Measurements from ENCODE around the gene NUDT19.
"Not testable (repeated sequence)": the region's sequence is repeated elsewhere in the genome, so short reads cannot be mapped to it uniquely, and the experiment has no call there.

Gene NUDT19

GRCh38 chr19:32691291-32691951, at the start of gene NUDT19:
TSS of gene NUDT19 (plus strand) at chr19:32691821. CDS start at chr19:32691961, 140 bp downstream.
- peak; percentile 80 to 87 for DNase-seq

GRCh38 chr19:32642771-32643170, 48.9 kb upstream of the NUDT19 start:
- peak; percentile 53 to 65 for DNase-seq

GRCh38 chr19:32646556-32646955, 45.1 kb upstream of the NUDT19 start:
- no peak for DNase-seq

GRCh38 chr19:32647361-32647760, 44.3 kb upstream of the NUDT19 start:
- no peak for DNase-seq

- no peak for DNase-seq
Observed at GRCh38 chr19:32649751-32650150, 41.9 kb upstream of the NUDT19 start.

GRCh38 chr19:32650671-32651070, 41.0 kb upstream of the NUDT19 start:
- DNase-seq = no peak

GRCh38 chr19:32651729-32652140, 39.9 kb upstream of the NUDT19 start:
- no peak for DNase-seq

- DNase-seq = not testable (repeated sequence)
Observed at GRCh38 chr19:32652331-32652730, 39.3 kb upstream of the NUDT19 start.

- no peak for DNase-seq
Observed at GRCh38 chr19:32652894-32653598, 38.6 kb upstream of the NUDT19 start.

- DNase-seq = no peak
Observed at GRCh38 chr19:32653599-32653915, 38.1 kb upstream of the NUDT19 start.

GRCh38 chr19:32656379-32656778, 35.2 kb upstream of the NUDT19 start:
- DNase-seq = not testable (repeated sequence)

GRCh38 chr19:32658075-32658474, 33.5 kb upstream of the NUDT19 start:
- DNase-seq = no peak

GRCh38 chr19:32658527-32658926, 33.1 kb upstream of the NUDT19 start:
- DNase-seq = no peak

GRCh38 chr19:32661318-32661717, 30.3 kb upstream of the NUDT19 start:
- no peak for DNase-seq

GRCh38 chr19:32662186-32662585, 29.4 kb upstream of the NUDT19 start:
- DNase-seq = no peak

- no peak for DNase-seq
Observed at GRCh38 chr19:32666084-32666483, 25.5 kb upstream of the NUDT19 start.

- no peak for DNase-seq
Observed at GRCh38 chr19:32669310-32669709, 22.3 kb upstream of the NUDT19 start.

GRCh38 chr19:32671883-32672593, 19.6 kb upstream of the NUDT19 start:
- DNase-seq = no peak

GRCh38 chr19:32672841-32673240, 18.8 kb upstream of the NUDT19 start:
- no peak for DNase-seq

GRCh38 chr19:32673573-32673972, 18.0 kb upstream of the NUDT19 start:
- no peak for DNase-seq

GRCh38 chr19:32674153-32674930, 17.3 kb upstream of the NUDT19 start:
- DNase-seq = no peak

- DNase-seq = peak; percentile 98
Observed at GRCh38 chr19:32674931-32675719, 16.5 kb upstream of the NUDT19 start, which contains the start of gene ANKRD27. TSS of gene ANKRD27 (minus strand) at chr19:32675180. CDS start at chr19:32659015, 16,165 bp downstream.

All from stimulated activated CD4-positive, alpha-beta T cell treated with anti-CD3 and anti-CD28 coated beads, Interleukin-2, amount 100 ng/mL, for 24 hours (primary cell).